ENCODE results near the gene OR2D2.
"Not testable (repeated sequence)": the region's sequence is repeated elsewhere in the genome, so short reads cannot be mapped to it uniquely, and the experiment has no call there.

The OR2D2 gene

DNA sequence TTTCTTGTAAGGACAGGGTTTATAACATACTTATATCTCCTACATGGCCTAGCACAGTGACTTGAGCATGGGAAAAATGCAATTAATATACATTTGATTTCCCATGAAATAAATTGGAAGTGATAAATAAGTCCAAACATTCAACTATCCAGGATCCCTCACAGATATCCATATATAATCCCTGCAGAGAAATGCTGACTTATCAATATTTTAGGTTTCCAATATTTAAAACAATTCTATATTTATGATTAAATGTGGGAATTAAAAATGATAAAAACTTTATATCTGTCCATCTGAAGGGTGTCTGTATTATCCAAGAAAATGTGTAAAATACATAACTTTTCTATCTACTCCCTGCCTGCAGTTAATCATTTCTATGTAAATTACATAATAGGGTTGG is 9.5 kb downstream of the OR2D2 start:
- Histone ChIP-seq H3K36me3 (ENCODE audit: control insufficient read depth, insufficient read depth, low read length) (no peaks in the 10 kb centered on the region), H3K27ac (ENCODE audit: low read depth, low read length) (no peak overlapping the region), H3K9me3 (ENCODE audit: control insufficient read depth, insufficient read depth, low read length) (no peaks in the 10 kb centered on the region), H3K4me3 (ENCODE audit: low read depth, low read length) (no peak overlapping the region), H3K4me1 (ENCODE audit: control insufficient read depth, insufficient read depth, low read length) (no peaks in the 10 kb centered on the region), H3K27me3 (ENCODE audit: control insufficient read depth, insufficient read depth, low read length) (no peaks in the 10 kb centered on the region), H3K9ac (ENCODE audit: low read depth, low read length) (no peak overlapping the region)

DNA sequence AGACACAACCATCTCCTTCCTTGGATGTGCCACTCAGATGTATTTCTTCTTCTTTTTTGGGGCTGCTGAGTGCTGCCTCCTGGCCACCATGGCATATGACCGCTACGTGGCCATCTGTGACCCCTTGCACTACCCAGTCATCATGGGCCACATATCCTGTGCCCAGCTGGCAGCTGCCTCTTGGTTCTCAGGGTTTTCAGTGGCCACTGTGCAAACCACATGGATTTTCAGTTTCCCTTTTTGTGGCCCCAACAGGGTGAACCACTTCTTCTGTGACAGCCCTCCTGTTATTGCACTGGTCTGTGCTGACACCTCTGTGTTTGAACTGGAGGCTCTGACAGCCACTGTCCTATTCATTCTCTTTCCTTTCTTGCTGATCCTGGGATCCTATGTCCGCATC is 15.4 kb downstream of the OR2D2 start:
- H3K9ac ChIP-seq (ENCODE audit: low read depth, low read length) = no peak overlapping the region
- H3K4me1 ChIP-seq (ENCODE audit: control insufficient read depth, insufficient read depth, low read length) = no peaks in the 10 kb centered on the region
- H3K27ac ChIP-seq (ENCODE audit: low read depth, low read length) = no peak overlapping the region
- H3K27me3 ChIP-seq (ENCODE audit: control insufficient read depth, insufficient read depth, low read length) = no peaks in the 10 kb centered on the region
- H3K9me3 ChIP-seq (ENCODE audit: control insufficient read depth, insufficient read depth, low read length) = no peaks in the 10 kb centered on the region; the same call in 1 of the 2 replicates
- no peaks in the 10 kb centered on the region for H3K36me3 ChIP-seq (ENCODE audit: control insufficient read depth, insufficient read depth, low read length)
- no peak overlapping the region for H3K4me3 ChIP-seq (ENCODE audit: low read depth, low read length)

DNA sequence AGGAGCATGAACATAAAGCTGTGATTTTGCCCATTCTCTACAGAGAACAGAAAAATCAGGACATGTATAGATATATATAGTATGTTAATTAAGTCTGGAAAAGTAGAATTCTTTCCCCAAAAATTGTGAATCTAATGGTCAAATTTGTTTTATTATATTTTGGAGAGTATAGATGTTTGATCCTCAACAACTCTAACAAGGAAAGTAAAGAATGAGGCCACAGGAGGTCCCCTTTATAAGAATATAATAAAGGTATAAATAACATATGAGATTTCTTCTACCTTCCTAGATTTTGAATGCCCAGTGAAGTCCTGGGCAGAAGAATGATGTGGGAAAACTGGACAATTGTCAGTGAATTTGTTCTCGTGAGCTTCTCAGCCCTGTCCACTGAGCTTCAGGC is 16.0 kb downstream of the OR2D2 start, which contains the start of gene OR10A4:
Gene OR10A4, plus strand, starts transcription at position 301 of the 400 bp plus-strand sequence. Its CDS starts 23 bp downstream, at position 324.
- H3K27ac ChIP-seq (ENCODE audit: low read depth, low read length) = no peak within 1 kb of the TSS
- H3K4me3 ChIP-seq (ENCODE audit: low read depth, low read length) = no peak within 1 kb of the TSS
- no peaks in the 10 kb centered on the region; the same call in 1 of the 2 replicates for H3K9me3 ChIP-seq (ENCODE audit: control insufficient read depth, insufficient read depth, low read length)
- H3K36me3 ChIP-seq (ENCODE audit: control insufficient read depth, insufficient read depth, low read length) = no peaks in the 10 kb centered on the region
- no peaks in the 10 kb centered on the region for H3K27me3 ChIP-seq (ENCODE audit: control insufficient read depth, insufficient read depth, low read length)
- no peak within 1 kb of the TSS for H3K9ac ChIP-seq (ENCODE audit: low read depth, low read length)
- H3K4me1 ChIP-seq (ENCODE audit: control insufficient read depth, insufficient read depth, low read length) = no peaks in the 10 kb centered on the region

DNA sequence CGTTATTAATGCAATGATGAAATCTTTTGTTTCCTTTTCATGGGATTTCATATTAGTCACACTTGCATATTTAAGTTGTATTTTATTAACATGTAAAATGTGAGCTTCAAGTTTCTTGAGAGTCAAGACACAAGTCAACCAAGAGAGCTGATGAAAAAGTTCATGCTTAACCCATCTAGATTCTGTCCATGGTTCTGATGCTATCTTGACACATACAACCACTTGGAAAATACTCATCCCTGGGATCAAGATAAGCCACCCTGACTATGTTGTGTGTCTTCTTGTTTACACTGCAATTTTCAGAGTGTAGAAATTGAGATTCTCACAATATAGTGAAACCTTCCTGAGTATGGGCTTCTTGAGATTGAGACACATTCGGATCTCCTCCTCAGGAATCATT is 16.5 kb downstream of the OR2D2 start:
- Histone ChIP-seq H3K4me3 (ENCODE audit: low read depth, low read length) (no peak overlapping the region), H3K9ac (ENCODE audit: low read depth, low read length) (no peak overlapping the region), H3K27ac (ENCODE audit: low read depth, low read length) (no peak overlapping the region), H3K27me3 (ENCODE audit: control insufficient read depth, insufficient read depth, low read length) (no peaks in the 10 kb centered on the region), H3K4me1 (ENCODE audit: control insufficient read depth, insufficient read depth, low read length) (no peaks in the 10 kb centered on the region), H3K9me3 (ENCODE audit: control insufficient read depth, insufficient read depth, low read length) (no peaks in the 10 kb centered on the region; the same call in 1 of the 2 replicates), H3K36me3 (ENCODE audit: control insufficient read depth, insufficient read depth, low read length) (no peaks in the 10 kb centered on the region)

DNA sequence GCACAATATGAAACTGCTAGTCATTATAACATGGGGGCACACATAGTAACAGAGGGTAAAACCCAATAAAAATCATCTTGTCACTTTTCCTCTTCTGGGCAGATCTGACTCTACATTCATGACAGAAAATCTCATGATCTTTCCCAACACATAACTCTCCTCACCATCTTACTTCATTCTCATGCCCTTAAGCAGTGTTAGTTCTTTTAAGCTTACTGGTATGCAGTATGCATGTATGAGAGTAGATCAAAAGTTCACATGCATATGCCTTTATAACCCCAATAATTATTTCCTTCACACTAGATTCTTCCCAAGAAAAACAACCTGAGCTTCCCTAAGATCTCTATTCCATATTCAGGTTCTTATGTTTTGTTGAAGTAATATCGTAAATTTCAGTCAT is 21.0 kb downstream of the OR2D2 start:
- Histone ChIP-seq H3K27ac (ENCODE audit: low read depth, low read length) (no peak overlapping the region), H3K9me3 (ENCODE audit: control insufficient read depth, insufficient read depth, low read length) (no peaks in the 10 kb centered on the region), H3K36me3 (ENCODE audit: control insufficient read depth, insufficient read depth, low read length) (no peaks in the 10 kb centered on the region), H3K9ac (ENCODE audit: low read depth, low read length) (no peak overlapping the region), H3K4me3 (ENCODE audit: low read depth, low read length) (no peak overlapping the region), H3K27me3 (ENCODE audit: control insufficient read depth, insufficient read depth, low read length) (no peaks in the 10 kb centered on the region), H3K4me1 (ENCODE audit: control insufficient read depth, insufficient read depth, low read length) (no peaks in the 10 kb centered on the region)

DNA sequence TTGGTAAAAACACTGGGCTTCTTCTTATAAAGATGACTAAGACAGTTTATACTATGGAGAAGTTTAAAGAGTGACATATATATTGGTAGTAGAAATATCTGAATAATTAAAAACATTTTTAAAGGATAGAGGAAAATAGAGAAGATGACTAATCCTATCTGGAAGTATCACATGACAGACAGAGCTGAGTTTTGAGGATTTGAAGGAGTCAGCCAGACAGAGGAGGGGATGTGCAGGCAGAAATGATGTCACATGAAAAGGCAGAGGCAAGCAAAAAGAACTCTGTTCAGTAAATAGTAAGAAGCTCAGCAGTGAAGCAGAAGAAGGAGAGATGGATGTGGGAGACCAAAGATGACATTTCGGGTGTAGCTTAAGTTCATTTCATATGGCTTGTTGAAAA is 27.9 kb downstream of the OR2D2 start:
- Histone ChIP-seq H3K36me3 (ENCODE audit: control insufficient read depth, insufficient read depth, low read length) (no peaks in the 10 kb centered on the region), H3K9me3 (ENCODE audit: control insufficient read depth, insufficient read depth, low read length) (no peaks in the 10 kb centered on the region), H3K27me3 (ENCODE audit: control insufficient read depth, insufficient read depth, low read length) (no peaks in the 10 kb centered on the region), H3K27ac (ENCODE audit: low read depth, low read length) (no peak overlapping the region), H3K9ac (ENCODE audit: low read depth, low read length) (no peak overlapping the region), H3K4me1 (ENCODE audit: control insufficient read depth, insufficient read depth, low read length) (no peaks in the 10 kb centered on the region), H3K4me3 (ENCODE audit: low read depth, low read length) (no peak overlapping the region)

DNA sequence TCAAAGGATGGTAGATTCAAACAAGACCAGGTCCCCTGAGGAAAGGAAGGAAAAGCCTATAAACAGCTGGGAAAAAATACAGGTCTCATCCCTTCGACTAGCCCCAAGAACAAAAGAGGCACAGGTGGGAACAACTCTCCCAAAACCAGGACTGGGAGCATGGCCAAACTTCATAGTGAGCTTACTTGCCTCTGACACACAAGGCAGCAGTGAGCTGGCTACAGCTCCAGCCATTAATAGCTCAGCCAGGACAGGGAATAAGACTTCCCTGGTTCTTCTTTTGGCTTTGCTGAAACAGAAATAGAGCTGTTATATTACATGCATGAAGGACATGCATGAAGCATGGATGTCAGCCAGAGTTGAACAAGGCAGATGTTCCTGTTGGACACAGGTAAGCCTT is 29.3 kb downstream of the OR2D2 start, which contains the start of gene OR10A2:
Gene OR10A2, plus strand, starts transcription at position 97 of the 400 bp plus-strand sequence. CDS start 6,698 bp downstream, outside the sequence.
- H3K9me3 ChIP-seq (ENCODE audit: control insufficient read depth, insufficient read depth, low read length) = no peaks in the 10 kb centered on the region
- H3K27me3 ChIP-seq (ENCODE audit: control insufficient read depth, insufficient read depth, low read length) = no peaks in the 10 kb centered on the region
- no peak within 1 kb of the TSS for H3K27ac ChIP-seq (ENCODE audit: low read depth, low read length)
- no peak within 1 kb of the TSS for H3K9ac ChIP-seq (ENCODE audit: low read depth, low read length)
- no peak within 1 kb of the TSS for H3K4me3 ChIP-seq (ENCODE audit: low read depth, low read length)
- no peaks in the 10 kb centered on the region for H3K4me1 ChIP-seq (ENCODE audit: control insufficient read depth, insufficient read depth, low read length)
- H3K36me3 ChIP-seq (ENCODE audit: control insufficient read depth, insufficient read depth, low read length) = no peaks in the 10 kb centered on the region

DNA sequence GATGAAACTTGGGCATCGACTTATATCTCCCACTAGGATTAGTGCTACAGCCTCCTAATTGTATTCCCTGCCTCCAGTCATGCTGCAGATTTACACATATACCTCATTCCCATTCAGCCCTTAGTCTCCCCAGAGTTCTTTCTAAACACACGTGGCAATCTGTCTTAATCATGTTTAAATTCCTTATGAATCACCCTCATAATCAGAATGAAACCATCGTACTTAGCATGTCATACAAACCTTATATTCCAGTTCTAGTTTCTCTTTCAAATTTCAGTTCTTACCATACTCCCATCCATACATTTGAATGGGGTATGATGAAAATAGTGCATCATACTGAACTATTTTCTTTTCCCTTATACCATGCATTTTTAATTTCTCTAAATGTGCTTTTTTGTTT is 35.4 kb downstream of the OR2D2 start:
- no peak overlapping the region for H3K27ac ChIP-seq (ENCODE audit: low read depth, low read length)
- H3K9me3 ChIP-seq (ENCODE audit: control insufficient read depth, insufficient read depth, low read length) = peaks cover 3% of the 10 kb centered on the region; the same call in 1 of the 2 replicates
- no peak overlapping the region for H3K4me3 ChIP-seq (ENCODE audit: low read depth, low read length)
- no peak overlapping the region for H3K9ac ChIP-seq (ENCODE audit: low read depth, low read length)
- H3K27me3 ChIP-seq (ENCODE audit: control insufficient read depth, insufficient read depth, low read length) = no peaks in the 10 kb centered on the region
- no peaks in the 10 kb centered on the region for H3K36me3 ChIP-seq (ENCODE audit: control insufficient read depth, insufficient read depth, low read length)
- no peaks in the 10 kb centered on the region for H3K4me1 ChIP-seq (ENCODE audit: control insufficient read depth, insufficient read depth, low read length)

DNA sequence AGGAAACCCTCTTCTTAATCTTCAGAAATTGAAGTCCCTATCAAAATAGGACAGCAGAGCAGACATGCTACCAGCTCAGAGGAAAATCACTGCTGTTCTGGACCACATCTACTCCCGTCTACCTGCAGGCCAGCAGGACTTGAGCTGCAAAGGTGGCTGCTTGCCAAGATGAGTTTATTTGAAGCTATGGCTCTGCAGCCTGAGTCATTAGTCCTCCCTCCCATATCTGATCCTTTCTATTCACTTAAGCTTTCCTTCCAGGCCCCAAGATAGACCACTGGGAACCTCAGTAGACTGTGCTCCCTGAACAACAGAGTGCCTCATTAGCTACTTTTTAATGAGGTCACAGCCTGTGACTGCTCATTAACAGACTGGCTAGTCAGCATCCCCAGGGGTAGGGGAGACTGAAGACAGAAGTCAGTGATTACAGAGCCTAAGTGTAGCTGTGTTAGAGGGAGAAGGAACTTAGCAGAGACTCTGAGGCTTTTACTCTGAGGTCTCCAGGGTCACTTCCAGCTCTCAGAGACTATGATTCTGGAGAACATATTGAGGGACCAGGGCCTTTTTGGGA is 36.2 kb downstream of the OR2D2 start:
- H3K9me3 ChIP-seq (ENCODE audit: control insufficient read depth, insufficient read depth, low read length) = peaks cover 3% of the 10 kb centered on the region; the same call in 1 of the 2 replicates
- H3K27ac ChIP-seq (ENCODE audit: low read depth, low read length) = no peak overlapping the region
- no peaks in the 10 kb centered on the region for H3K27me3 ChIP-seq (ENCODE audit: control insufficient read depth, insufficient read depth, low read length)
- H3K36me3 ChIP-seq (ENCODE audit: control insufficient read depth, insufficient read depth, low read length) = no peaks in the 10 kb centered on the region
- no peak overlapping the region for H3K9ac ChIP-seq (ENCODE audit: low read depth, low read length)
- H3K4me1 ChIP-seq (ENCODE audit: control insufficient read depth, insufficient read depth, low read length) = no peaks in the 10 kb centered on the region
- H3K4me3 ChIP-seq (ENCODE audit: low read depth, low read length) = no peak overlapping the region

DNA sequence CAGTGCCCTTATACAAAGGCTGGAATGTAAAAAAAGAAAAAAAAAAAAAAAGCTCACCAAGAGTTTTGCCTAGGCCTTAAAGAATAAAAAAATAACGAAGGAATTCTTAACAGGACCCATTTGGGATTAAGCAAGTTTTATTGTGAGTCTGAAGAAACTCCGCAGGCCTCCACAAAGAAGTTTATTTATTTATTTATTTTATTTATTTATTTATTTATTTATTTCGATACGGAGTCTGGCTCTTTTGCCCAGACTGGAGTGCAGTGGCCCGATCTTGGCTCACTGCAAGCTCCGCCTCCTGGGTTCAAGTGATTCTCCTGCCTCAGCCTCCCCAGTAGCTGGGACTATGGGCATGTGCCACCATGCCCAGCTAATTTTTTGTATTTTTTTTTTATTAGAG is 37.5 kb downstream of the OR2D2 start:
- not testable (repeated sequence) for H3K36me3 ChIP-seq (ENCODE audit: control insufficient read depth, insufficient read depth, low read length); H3K4me3 ChIP-seq (ENCODE audit: low read depth, low read length); H3K4me1 ChIP-seq (ENCODE audit: control insufficient read depth, insufficient read depth, low read length); H3K27me3 ChIP-seq (ENCODE audit: control insufficient read depth, insufficient read depth, low read length); H3K9me3 ChIP-seq (ENCODE audit: control insufficient read depth, insufficient read depth, low read length); H3K27ac ChIP-seq (ENCODE audit: low read depth, low read length); H3K9ac ChIP-seq (ENCODE audit: low read depth, low read length)

DNA sequence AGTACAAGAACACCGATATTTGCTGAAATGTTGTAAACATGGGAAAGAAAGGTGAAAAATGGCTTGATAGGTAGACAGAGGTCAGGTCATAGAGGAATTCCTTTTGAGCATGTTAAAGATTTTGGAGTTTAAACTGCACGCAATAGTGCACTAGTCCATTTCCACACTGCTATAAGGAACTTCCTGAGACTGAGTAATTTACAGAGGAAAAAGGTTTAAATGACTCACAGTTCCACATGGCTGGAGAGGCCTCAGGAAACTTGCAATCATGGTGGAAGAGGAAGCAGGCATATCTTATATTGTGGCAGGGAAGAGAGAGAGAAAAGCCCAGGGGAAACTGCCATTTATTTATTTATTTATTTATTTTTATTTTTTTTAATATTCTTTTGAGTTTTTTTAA is 41.8 kb downstream of the OR2D2 start:
- H3K36me3 ChIP-seq (ENCODE audit: control insufficient read depth, insufficient read depth, low read length) = no peaks in the 10 kb centered on the region
- no peaks in the 10 kb centered on the region for H3K27me3 ChIP-seq (ENCODE audit: control insufficient read depth, insufficient read depth, low read length)
- no peak overlapping the region for H3K27ac ChIP-seq (ENCODE audit: low read depth, low read length)
- peaks cover 8% of the 10 kb centered on the region for H3K4me1 ChIP-seq (ENCODE audit: control insufficient read depth, insufficient read depth, low read length)
- H3K9me3 ChIP-seq (ENCODE audit: control insufficient read depth, insufficient read depth, low read length) = peaks cover 7% of the 10 kb centered on the region; the same call in 1 of the 2 replicates
- H3K9ac ChIP-seq (ENCODE audit: low read depth, low read length) = no peak overlapping the region
- H3K4me3 ChIP-seq (ENCODE audit: low read depth, low read length) = no peak overlapping the region

Data from HUES48 (cell line).